Liver (tissue), 9 donors: Measurements from ENCODE around the gene NMUR1. TPM values are rescaled to one million over a fixed set of nuclear protein-coding genes. Genes with fewer than 3 reads are reported as not detected.

Source experiments
- DNase-seq: peaks from one replicate; pipeline ENCODE4 v3.0.0-alpha.2; 2017; ENCODE audit warnings: low spot score
- H3K27ac ChIP-seq, 2 donors: one replicate each; pipeline ENCODE4 v1.7.0; 2013; ENCODE audit warnings: inconsistent platforms in 2 of 2, low read length in 2 of 2, control low read depth in 1 of 2, low read depth in 1 of 2, mild to moderate bottlenecking in 1 of 2
- H3K27me3 ChIP-seq, 4 donors: one replicate each; pipeline versions ENCODE4 v1.6.1 to v1.7.0; 2013; ENCODE audit warnings: low read length in 3 of 4, inconsistent platforms in 1 of 4, mild to moderate bottlenecking in 1 of 4, moderate library complexity in 1 of 4; ENCODE audit not compliant: control insufficient read depth in 4 of 4, insufficient read depth in 4 of 4
- H3K36me3 ChIP-seq, 4 donors: one replicate each; pipeline versions ENCODE4 v1.6.1 to v1.7.0; 2013; ENCODE audit warnings: low read length in 3 of 4, mild to moderate bottlenecking in 3 of 4, low read depth in 1 of 4, moderate library complexity in 1 of 4; ENCODE audit not compliant: control insufficient read depth in 4 of 4, insufficient read depth in 3 of 4
- H3K4me1 ChIP-seq, 4 donors: one replicate each; pipeline versions ENCODE4 v1.6.1 to v1.7.0; 2013; ENCODE audit warnings: low read length in 3 of 4, mild to moderate bottlenecking in 3 of 4, moderate library complexity in 1 of 4; ENCODE audit not compliant: control insufficient read depth in 4 of 4, insufficient read depth in 4 of 4
- H3K4me3 ChIP-seq, 3 donors: one replicate each; pipeline versions ENCODE4 v1.6.1 to v1.7.0; 2013; ENCODE audit warnings: low read length in 3 of 3, control low read depth in 1 of 3, low read depth in 1 of 3, mild to moderate bottlenecking in 1 of 3
- H3K9ac ChIP-seq, 2 donors: one replicate each; pipeline ENCODE4 v1.7.0; 2013; ENCODE audit warnings: low read length in 2 of 2, mild to moderate bottlenecking in 2 of 2, moderate library complexity in 2 of 2, control low read depth in 1 of 2, low read depth in 1 of 2
- H3K9me3 ChIP-seq, 4 donors: one replicate each; pipeline versions ENCODE4 v1.6.1 to v1.7.0; 2013; ENCODE audit warnings: low read length in 3 of 4; ENCODE audit not compliant: control insufficient read depth in 4 of 4
- ATF3 ChIP-seq: IDR thresholded peaks from 2 replicates; pipeline ENCODE4 v1.6.1; 2016; ENCODE audit warnings: antibody characterized with exemption
- EGR1 ChIP-seq, 2 donors: IDR thresholded peaks; 2 replicates each; pipeline ENCODE4 v1.6.1; 2016 to 2018; ENCODE audit warnings: antibody characterized with exemption in 2 of 2, low read depth in 2 of 2
- FOXA1 ChIP-seq: IDR thresholded peaks from 2 replicates; pipeline ENCODE4 v1.6.1; 2016; ENCODE audit warnings: antibody characterized with exemption
- GABPA ChIP-seq, 2 donors: IDR thresholded peaks in 1 of 2; conservative IDR thresholded peaks in 1 of 2; 2 replicates each; pipeline ENCODE4 v1.6.1; 2016; ENCODE audit warnings: antibody characterized with exemption in 2 of 2, mild to moderate bottlenecking in 1 of 2, moderate library complexity in 1 of 2
- HNF4G ChIP-seq: IDR thresholded peaks from 2 replicates; pipeline ENCODE4 v1.6.1; 2016; ENCODE audit warnings: antibody characterized with exemption
- JUND ChIP-seq, 2 donors: IDR thresholded peaks; 2 replicates each; pipeline ENCODE4 v1.6.1; 2016; ENCODE audit warnings: antibody characterized with exemption in 2 of 2
- MAX ChIP-seq: IDR thresholded peaks from 2 replicates; pipeline ENCODE4 v1.6.1; 2016; ENCODE audit warnings: antibody characterized with exemption
- NR2F2 ChIP-seq: IDR thresholded peaks from 2 replicates; pipeline ENCODE4 v1.6.1; 2016; ENCODE audit warnings: antibody characterized with exemption
- RAD21 ChIP-seq, 2 donors: IDR thresholded peaks; 2 replicates each; pipeline ENCODE4 v1.6.1; 2016; ENCODE audit warnings: antibody characterized with exemption in 2 of 2, mild to moderate bottlenecking in 2 of 2
- REST ChIP-seq: IDR thresholded peaks from 2 replicates; pipeline ENCODE4 v1.6.1; 2016; ENCODE audit warnings: antibody characterized with exemption, mild to moderate bottlenecking
- RXRA ChIP-seq, 2 donors: IDR thresholded peaks; 2 replicates each; pipeline ENCODE4 v1.6.1; 2017 to 2018; ENCODE audit warnings: antibody characterized with exemption in 2 of 2, mild to moderate bottlenecking in 1 of 2
- SP1 ChIP-seq: IDR thresholded peaks from 2 replicates; pipeline ENCODE4 v1.6.1; 2018; ENCODE audit warnings: antibody characterized with exemption, mild to moderate bottlenecking
- TAF1 ChIP-seq: conservative IDR thresholded peaks from 2 replicates; pipeline ENCODE4 v1.6.1; 2016; ENCODE audit warnings: antibody characterized with exemption, mild to moderate bottlenecking
- YY1 ChIP-seq: IDR thresholded peaks from 2 replicates; pipeline ENCODE4 v1.6.1; 2016; ENCODE audit warnings: antibody characterized with exemption, mild to moderate bottlenecking
- ZBTB33 ChIP-seq: IDR thresholded peaks from 2 replicates; pipeline ENCODE4 v1.6.1; 2016; ENCODE audit warnings: antibody characterized with exemption
- WGBS: extraction: QIAGEN DNeasy Blood & Tissue Kit; methylation state at CpG from one replicate; pipeline ENCODE4 v1.1.7; 2013; 5-methylcytosine and 5-hydroxymethylcytosine counted together
- polyA plus RNA-seq, 2 donors: library from polyadenylated mRNA; stranded (reverse) in 1 of 2; unstranded in 1 of 2; fragments of 200-250 nt in 1 of 2; fragments of >200 nt in 1 of 2; fragmentation: Nextera tagmentation in 1 of 2; extraction: Ambion mirVana in 1 of 2; gene quantifications; one replicate each; pipeline versions ENCODE4 v1.2.1 to v1.2.3, GENCODE V29; 2013 to 2015
- total RNA-seq, 2 donors: library from RNA; depleted of rRNA; stranded (reverse); fragments of >200 nt; gene quantifications; one replicate each; pipeline ENCODE4 v1.2.3, GENCODE V29; 2014
- donor health status: healthy.
- donor health status: healthy.
- donor health status: healthy.
- donor health status: healthy.
- donor health status: healthy.

Gene NMUR1
- total and polyA plus RNA-seq, 4 donors, result 0.23 to 0.84 (median 0.52) TPM

GRCh38 chr2:231519975-231520555, 10.2 kb downstream of the NMUR1 start:
- no peak for TF ChIP-seq JUND (IDR thresholded peaks at IDR 0.05)
- TF ChIP-seq FOXA1, result no peak
- no peak for TF ChIP-seq REST
- TF ChIP-seq YY1, result no peak
- TF ChIP-seq SP1, result no peak
- TF ChIP-seq RXRA (IDR thresholded peaks at IDR 0.05), result no peak
- no peak for TF ChIP-seq ATF3
- no peak for TF ChIP-seq RAD21 (IDR thresholded peaks at IDR 0.05)
- WGBS, result 80% methylated on average over 4 of the region's 4 CpGs
- H3K27ac ChIP-seq, result no peak overlapping the region
- no peak overlapping the region for H3K9ac ChIP-seq
- H3K4me3 ChIP-seq, result no peak overlapping the region
- DNase-seq, result no peak
- H3K4me1 ChIP-seq, result peaks cover 0 to 2% (median under 1%) of the 10 kb centered on the region in 4 donors
- H3K9me3 ChIP-seq, result no peaks in the 10 kb centered on the region
- H3K27me3 ChIP-seq, result no peaks in the 10 kb centered on the region
- no peaks in the 10 kb centered on the region for H3K36me3 ChIP-seq

- no peak for DNase-seq
- TF ChIP-seq FOXA1 (no peak), TAF1 (no peak), SP1 (no peak), NR2F2 (no peak), GABPA (IDR thresholded peaks at IDR 0.05 in 1 of 2, conservative IDR thresholded peaks at IDR 0.05 in 1 of 2) (no peak), MAX (no peak), JUND (IDR thresholded peaks at IDR 0.05) (no peak), EGR1 (IDR thresholded peaks at IDR 0.05; ENCODE audit: low read depth in 2 of 2) (no peak), ZBTB33 (no peak), YY1 (no peak), HNF4G (no peak)
- 89% methylated on average over 5 of the region's 5 CpGs for WGBS
- no peaks in the 10 kb centered on the region for H3K36me3 ChIP-seq
- H3K4me1 ChIP-seq, result peaks cover 0 to 10% (median 3%) of the 10 kb centered on the region in 4 donors
- no peak overlapping the region for H3K27ac ChIP-seq
- H3K9ac ChIP-seq, result no peak overlapping the region
- H3K27me3 ChIP-seq, result no peaks in the 10 kb centered on the region
- H3K9me3 ChIP-seq, result no peaks in the 10 kb centered on the region
- H3K4me3 ChIP-seq, result no peak overlapping the region
Measured at GRCh38 chr2:231518771-231519170, 11.5 kb downstream of the NMUR1 start.
